GM21786 (cell line): ENCODE results near the gene NDRG4.

ENCODE experiments used
- ATAC-seq: cut with Tn5 transposase; IDR thresholded peaks from one replicate; pipeline ENCODE4 v1.9.1; 2021; ENCODE audit not compliant: unreplicated experiment

NDRG4 gene

DNA sequence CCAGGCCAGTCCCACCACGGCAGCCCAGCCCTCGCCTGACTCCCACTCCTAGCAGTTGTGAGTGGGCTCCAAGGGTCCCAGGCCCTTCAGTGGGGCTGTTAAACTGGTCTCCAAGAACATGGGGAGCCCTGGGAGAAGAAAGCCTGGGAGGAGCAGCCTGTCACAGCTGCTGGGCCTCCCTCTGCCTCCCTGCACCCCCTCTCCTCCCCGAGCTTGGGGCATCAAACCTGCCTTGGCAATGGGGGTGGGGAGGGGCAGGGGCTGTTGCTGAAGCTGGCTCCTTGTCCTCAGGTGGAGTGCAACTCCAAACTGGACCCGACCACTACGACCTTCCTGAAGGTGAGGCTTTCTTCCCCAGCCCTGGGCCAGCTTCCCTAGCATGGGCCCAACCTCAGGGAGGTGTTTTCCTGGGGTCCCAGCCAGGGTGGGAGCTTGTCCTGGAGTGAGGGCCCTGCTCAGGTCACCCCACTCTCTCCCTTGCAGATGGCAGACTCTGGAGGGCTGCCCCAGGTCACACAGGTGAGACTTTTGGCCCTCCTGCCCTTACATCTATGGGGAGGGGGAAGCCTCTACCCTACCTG is 8.8 kb downstream of the NDRG4 start:
- ATAC-seq, result no peak

DNA sequence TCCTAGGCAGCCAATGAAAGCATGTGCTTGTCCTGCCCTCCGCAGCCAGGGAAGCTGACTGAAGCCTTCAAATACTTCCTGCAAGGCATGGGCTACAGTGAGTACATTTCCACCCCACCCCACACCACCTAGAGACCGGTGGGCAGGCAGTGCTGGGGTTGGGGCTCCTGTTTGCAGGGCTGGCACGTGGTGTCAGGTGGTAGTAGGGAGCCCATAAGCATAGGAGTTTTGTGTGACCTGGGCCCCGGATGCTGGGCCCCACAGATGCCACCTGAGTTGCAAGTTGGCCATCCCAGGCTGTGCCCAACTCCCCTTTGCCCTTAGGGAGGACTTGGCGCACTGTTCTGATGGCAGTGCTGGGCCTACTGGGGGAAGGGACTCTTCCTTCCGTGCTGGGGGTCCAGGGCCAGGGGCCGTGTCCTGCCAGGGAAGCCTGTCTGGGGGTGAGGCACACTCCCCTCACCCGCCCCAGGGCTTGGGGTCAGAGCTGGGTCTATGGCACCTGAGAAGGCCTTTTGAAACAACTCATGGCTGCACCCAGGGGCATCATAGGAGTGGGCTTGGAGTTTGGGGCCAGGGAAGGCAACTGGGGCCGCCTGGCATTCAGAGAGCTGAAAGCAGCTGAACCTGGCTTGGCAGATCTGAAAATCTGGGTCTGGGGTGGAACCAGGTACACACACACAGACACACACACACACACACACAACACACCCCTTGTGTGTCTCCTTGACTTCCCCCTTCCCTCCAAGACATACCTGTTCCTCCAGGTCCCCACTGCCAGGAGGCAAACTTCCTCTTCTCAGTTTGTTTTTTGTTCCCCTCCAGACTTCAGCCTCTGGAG is 9.5 kb downstream of the NDRG4 start:
- ATAC-seq, result no peak

DNA sequence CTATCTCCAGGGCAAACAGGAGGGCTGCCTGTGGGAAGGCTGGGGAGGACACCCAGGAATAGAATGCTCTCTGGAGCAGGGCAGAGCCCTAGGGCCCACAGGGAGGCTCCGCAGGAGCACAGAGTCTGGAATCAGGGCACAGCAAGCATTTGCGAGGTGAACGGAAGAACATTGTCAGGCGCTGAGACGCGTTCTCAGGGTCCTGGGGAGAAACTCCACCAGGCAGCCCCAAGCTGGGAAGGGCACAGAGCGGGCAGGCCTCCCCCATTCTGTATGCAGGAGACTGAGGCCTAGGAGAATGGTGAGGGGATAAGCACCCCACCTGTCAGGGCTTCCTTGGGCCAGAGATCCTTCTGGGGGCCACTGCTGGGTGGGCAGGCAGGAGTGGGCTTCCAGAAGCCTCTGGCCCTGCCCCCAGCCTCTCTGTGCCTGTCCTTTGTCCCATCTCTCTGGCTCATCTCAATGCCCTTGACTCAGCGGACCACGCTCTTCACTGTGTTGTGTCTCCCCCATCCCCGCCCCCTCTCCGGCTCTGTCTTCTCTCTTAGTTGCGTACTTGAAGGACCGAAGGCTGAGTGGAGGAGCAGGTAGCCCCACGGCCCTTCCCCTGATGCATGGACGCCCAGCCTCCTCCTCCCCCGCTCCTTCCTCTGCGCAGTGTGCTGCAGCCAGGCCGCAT is 10.3 kb downstream of the NDRG4 start:
- no peak for ATAC-seq

DNA sequence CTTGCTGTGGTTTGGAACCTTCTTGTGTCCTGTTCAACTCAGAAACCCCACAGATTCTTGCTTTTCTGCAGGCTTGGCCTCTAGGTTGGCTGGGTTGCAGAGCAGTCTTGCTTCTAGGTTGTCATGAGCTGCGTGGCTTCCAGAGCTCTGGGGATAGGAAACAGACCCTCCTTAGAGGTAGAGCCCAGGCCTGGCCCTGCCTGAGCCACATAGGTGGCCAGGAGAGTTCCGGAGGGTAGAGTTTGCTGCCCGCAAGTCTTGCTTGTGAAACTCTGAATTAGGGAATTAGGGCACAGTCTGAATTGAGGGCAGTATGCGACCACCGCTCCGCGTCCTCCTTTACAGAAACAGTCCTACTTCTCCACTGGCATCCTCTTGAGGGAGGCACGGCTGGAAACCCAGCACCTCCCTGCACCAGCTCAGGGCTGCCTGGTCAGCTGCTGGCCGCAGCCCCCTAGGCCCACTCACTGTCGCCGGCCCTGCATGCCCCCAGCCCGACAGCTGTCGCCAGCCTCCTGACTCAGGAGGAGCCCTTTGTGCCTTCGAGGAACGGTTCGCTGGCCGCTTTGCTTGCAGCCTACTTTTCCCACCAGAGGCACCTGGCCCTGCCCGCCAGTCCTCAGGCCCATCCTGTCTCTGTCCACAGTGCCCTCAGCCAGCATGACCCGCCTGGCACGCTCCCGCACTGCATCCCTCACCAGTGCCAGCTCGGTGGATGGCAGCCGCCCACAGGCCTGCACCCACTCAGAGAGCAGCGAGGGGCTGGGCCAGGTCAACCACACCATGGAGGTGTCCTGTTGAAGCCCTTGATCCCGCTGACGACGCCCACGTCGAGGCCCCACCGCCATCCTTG is 11.1 kb downstream of the NDRG4 start:
- no peak for ATAC-seq

DNA sequence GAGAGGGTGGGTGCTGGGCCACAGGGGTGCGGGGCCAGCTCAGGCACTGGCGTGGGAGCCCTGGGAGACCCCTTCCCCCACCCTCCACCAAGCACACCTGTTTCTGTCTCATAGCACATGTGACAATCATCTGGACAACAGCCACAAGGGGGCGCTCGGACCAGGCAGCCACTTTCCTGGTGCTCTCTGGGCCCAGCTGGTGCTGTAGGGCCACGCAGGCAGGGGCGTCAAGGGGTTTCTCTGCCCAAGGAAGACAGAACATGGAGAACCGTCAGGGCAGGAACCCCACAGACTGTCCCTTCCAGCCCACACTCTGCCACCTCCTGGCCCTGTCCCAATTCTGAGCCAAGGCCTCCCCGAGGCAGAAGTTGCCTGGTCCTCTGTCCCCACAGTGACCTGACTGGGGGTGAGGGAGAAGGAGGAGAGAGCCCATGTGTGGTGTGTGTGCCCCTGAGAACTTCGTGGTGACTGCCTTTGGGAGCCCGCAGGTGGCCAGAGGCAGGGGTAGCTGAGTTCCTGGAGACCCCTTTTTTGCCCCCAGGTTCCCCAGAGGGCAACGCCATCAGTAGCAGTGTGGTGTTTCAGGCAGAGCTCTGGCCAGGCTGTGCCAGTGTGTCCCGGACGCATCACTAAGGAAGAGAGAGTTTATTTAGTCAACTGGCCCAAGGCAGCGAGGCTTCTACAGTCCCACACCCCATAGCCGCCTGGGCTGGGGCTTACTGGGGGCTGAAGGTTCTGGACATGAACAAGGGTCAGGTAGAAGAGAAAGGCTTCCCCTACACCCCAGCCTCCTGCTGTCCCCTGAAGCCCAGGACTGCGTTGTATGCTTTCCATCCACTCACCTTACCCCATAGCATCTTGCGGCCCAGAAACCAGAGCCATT is 12.2 kb downstream of the NDRG4 start:
- no peak for ATAC-seq

DNA sequence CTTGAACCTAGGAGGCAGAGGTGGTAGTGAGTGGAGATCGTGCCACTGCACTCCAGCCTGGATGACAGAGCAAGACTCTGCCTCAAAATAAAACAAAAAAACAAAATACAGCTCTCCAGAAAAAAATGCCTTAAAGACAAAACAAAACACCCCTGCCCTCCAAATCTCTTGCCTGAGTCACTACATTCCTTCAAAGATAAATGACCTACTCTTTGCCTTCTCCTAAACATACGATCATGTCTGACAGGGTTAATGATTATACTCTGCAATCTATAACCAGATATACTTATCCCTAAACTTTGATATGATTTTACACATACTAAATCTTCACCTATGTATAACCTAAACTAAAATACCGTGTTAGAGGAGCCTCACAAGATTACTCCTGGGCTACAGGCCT is 13.9 kb downstream of the NDRG4 start:
- ATAC-seq, result no peak

DNA sequence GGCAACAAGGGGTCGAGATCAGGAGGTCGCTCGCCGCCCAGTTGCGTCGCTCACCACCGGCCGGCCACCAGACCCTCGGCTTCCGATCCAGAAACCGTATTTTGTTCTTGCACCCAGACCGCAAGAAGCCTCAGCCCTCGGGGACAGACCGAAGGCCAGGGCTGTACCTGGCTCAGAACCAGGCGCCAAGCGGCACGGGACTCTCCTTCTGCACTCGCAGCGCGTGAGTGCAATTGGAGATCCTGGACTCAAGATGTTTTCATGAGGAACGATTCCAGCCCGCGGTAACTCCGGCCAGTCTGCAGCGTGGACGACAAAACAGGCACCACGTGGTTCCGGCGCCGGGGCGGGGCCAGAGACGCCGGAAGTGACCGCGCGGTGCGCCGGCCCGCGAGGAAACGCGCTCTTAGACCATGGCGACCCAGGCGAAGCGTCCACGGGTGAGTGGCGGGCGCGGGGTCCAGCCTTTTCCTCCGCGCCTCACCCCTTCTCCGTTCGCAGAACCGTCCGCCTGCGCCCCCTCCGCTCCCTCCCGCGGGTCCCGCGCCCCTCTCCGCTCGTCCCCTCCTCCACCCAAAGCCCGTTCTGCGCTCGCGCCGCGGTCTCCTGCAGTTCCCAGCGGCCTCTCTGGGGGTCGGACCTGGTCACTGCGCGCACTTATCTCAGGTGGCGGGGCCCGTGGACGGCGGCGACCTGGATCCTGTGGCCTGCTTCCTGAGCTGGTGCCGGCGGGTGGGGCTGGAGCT is 15.4 kb downstream of the NDRG4 start, which contains the start of gene SETD6:
SETD6 (plus strand) TSS at position 393 of the 746 bp plus-strand sequence; CDS start at position 414, 21 bp downstream.
- peak; percentile 69 for ATAC-seq

DNA sequence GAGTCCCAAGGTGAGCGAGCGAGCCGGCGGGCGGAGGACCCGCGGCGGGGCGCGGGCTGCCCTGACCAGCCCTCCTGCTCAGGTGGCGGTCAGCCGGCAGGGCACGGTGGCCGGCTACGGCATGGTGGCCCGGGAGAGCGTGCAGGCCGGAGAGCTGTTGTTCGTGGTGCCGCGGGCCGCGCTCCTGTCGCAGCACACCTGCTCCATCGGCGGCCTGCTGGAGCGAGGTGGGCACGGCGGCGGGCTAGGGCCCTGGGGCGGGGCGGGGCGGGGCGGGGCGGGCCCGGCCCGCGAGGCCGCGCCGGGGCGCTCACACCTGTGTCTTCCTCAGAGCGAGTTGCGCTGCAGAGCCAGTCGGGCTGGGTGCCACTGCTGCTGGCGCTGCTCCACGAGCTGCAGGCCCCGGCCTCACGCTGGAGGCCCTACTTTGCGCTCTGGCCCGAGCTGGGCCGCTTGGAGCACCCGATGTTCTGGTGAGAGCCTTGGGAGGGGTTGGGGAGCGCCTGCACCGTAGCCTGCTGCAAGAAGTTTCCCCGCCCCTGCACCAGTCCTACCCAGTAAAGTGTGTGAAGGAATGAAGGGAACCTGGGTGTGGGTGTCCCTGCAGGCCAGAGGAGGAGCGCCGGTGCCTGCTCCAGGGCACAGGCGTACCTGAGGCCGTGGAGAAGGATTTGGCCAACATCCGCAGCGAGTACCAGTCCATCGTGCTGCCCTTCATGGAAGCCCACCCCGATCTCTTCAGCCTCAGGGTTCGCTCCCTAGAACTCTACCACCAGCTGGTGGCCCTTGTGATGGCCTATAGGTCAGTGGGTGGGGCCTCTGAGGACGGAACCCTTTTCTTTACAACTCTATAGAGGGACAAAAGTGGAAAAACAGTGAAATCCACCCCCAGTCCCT is 16.2 kb downstream of the NDRG4 start:
- ATAC-seq, result peak; percentile 37

DNA sequence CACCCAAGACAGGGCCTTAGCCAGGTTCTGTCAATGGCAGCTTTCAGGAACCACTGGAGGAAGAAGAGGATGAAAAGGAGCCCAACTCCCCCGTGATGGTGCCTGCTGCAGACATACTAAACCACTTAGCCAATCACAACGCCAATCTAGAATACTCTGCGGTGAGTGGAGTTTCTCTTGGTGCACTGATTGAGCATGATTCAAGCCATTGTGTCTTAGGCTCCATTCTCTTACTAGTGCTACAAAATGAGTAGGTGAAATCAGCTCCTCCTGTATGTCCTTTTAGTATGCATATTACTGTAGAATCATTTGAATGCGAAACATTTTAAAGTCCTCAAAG is 16.8 kb downstream of the NDRG4 start:
- ATAC-seq, result no peak

DNA sequence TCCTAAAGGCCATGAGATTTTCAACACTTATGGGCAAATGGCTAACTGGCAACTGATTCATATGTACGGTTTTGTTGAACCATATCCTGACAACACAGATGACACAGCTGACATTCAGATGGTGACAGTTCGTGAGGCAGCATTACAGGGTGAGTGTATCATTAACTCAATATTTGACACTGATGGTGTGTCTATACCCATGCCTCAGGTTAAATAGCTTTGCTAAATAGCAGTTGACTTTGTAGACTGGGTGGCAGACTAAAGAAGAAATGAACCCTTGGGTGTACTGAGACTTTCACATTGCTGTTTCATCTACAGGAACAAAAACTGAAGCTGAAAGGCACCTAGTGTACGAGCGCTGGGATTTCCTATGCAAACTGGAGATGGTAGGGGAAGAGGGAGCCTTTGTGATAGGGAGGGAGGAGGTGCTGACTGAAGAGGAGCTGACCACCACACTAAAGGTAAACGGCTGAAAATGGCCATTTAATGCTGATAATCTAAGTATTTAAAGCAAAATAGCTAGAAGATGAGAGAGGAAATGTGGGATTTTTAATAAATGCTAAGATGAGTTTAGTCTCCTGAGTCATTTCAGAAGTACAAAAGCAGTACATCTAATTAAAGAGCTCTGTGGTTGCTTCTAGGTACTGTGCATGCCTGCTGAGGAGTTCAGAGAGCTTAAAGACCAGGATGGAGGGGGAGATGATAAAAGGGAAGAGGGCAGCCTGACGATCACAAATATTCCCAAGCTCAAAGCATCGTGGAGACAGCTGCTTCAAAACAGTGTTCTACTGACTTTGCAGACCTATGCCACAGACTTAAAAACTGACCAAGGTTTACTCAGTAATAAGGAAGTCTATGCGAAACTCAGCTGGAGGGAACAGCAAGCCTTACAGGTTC is 18.4 kb downstream of the NDRG4 start:
- ATAC-seq, result peak; percentile 34

DNA sequence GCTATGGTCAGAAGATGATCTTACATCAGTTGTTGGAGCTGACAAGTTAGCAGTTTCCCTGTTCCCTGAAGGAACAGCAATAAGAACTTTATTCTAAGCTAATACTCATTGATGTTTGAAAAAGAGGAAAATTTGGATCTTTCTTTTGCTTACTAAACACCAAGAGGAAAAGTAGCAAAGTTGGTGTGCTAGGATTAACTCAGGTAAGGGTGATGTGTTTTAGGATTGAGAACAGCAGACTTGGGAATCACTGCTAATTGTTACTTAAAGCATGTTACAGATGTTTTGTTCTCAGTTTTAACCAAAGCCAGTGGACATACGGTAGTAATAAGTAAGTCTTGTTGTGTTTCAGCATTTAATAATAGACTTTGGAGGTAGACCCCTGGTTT is 19.0 kb downstream of the NDRG4 start:
- ATAC-seq, result no peak

DNA sequence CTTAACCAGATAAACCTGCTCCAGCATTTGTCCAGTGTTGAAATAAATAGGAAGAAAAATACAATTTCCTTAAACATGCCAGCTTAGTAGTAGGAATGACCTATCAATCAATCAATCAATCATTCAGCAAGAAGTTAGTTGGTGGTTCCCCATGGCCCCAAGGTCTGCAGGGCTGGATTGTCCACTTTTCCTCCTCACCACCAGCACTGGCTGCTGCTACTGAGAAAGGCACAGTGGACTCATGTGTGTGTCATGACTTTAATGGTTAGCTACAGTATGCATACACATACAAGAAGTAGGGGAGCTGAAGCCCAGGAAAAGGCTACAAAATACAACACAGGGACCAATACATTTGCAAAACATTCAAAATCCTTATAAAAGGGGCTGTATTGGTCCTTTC is 19.8 kb downstream of the NDRG4 start:
- ATAC-seq, result no peak

DNA sequence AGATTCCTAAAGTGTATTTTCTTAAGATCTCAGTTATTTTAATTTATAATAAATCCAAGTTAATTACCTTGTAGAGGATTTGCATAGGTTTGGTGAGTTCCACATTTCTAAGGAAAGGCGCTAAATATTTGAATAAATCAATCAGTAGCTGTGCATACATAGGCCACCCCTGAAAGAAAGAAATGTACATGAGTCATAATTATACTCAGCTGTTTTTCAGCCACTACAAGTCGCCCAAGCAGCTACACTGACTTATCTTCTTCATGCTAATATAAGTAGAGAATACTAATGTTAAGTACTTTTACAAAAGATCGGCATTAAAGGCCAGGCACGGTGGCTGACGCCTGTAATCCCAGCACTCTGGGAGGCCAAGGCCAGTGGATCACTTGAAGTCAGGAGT is 30.2 kb downstream of the NDRG4 start:
- ATAC-seq, result no peak

DNA sequence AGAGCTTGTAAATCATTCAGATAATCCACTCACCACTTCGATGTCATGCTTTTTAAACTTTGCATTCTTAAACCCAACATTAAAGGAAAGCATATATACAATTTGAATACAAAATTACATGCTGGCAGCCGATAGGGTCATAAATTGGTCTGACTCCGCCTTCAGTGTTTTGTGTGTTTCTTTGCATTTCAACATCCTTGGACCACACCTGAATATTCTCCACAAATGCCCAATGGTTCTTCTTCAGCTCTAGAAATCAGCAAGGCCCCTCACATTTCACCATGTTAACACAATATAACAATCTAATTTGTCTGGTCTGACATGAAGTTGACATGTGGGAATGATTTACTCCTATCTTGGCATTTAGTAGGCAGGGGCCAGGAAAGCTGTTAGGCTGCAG is 32.5 kb downstream of the NDRG4 start:
- ATAC-seq, result no peak

DNA sequence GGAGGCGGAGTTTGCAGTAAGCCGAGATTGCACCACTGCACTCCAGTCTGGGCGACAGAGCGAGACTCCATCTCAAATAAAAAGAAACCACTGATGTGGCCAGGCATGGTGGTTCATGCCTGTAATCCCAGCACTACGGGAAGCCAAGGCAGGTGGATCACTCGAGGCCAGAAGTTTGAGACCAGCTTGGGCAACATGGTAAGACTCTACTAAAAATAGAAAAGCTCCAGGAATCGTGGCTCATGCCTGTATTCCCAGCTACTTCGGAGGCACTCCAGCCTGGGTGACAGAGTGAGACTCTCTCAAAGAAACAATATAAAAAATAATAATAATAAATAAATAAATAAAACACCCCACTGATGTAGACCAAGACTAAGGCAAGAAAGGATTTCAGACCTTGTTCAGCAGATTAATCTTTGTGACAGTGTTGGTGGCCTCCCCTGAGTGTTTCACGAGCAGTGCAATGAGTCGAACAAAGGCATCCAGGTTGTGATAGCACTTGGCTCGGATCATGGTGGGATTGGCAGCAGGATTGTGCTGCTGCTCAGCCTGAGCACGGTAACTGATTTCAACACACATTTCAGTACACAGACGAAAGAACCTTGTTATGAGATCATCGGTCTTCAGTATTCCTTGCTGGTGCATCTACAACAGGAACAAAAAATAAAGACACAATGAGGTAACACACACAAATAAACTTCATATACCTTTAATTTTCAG is 34.0 kb downstream of the NDRG4 start:
- ATAC-seq, result no peak

DNA sequence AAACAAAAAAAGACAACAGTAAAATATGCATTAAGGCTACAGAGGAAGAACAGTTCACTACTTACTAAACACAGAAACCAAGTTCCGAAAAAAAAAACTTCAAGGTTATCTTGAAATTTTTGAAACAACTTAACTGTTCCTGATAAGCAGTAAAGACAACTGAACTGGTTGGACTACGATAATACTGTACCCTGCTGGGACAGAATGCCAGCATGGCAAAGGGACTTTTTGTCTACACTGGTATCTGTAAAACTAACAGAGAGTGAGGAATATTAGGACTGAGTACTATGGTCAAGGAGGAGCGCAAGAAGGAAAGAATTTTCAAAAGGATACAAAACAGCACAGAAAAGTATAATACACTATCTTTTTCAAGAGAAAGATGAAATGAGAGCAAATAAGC is 35.2 kb downstream of the NDRG4 start:
- ATAC-seq, result no peak

DNA sequence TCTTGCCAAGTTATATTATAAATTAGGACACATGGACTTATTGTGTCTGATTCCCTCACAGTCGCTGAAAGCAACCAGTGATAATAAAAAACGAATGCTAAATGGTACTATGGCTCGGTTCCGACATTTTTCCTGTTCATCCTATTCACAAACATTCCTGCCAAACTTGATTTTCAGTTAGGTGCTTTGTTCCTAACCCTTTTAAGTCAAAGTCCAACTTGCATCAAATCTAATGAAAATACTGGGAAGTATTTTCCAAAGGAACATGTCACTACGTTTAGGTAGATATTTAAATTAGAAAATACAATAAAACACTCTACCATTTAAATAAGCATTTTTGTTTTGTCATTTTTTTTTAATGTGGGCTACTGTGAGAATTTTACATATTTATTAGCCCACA is 36.3 kb downstream of the NDRG4 start:
- no peak for ATAC-seq
